Measurements from ENCODE around the gene RAN.
"Not testable (repeated sequence)": the region's sequence is repeated elsewhere in the genome, so short reads cannot be mapped to it uniquely, and the experiment has no call there.

Gene RAN

GRCh38 chr12:130878193-130879185 is 6.6 kb downstream of the RAN start:
- no peak for DNase-seq

- no peak for DNase-seq
Measured at GRCh38 chr12:130879212-130879686, 7.4 kb downstream of the RAN start.

DNA sequence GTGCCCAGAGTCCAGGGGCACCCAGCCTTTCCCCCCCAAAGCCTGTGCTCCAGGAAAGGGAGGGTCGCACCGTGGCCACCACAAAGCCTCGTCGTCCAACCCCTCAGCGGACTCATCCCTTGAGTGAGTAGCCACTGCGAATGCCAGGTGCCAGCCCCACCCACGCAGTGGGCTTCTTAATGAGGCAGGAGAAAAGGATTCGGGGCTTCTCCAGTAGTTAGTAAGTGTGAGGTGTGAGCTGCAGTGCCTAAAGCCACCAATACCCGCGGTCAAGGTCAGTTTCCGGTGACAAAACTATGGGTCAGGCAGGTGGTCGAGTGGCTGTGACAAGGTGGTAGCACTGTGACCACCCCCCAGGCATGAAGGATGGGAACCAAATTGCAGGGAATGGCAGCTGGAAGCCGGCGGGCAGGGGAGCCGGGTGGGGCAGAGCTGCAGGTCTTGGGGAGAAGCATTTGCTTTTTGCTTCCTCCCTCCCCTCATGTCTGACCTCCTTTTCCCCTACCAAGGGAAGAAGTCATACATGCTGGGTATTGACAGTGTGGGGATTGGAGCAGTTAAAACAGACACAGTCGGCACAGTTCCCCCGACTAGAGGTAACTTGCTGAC is 8.0 kb downstream of the RAN start:
- DNase-seq, result no peak

DNA sequence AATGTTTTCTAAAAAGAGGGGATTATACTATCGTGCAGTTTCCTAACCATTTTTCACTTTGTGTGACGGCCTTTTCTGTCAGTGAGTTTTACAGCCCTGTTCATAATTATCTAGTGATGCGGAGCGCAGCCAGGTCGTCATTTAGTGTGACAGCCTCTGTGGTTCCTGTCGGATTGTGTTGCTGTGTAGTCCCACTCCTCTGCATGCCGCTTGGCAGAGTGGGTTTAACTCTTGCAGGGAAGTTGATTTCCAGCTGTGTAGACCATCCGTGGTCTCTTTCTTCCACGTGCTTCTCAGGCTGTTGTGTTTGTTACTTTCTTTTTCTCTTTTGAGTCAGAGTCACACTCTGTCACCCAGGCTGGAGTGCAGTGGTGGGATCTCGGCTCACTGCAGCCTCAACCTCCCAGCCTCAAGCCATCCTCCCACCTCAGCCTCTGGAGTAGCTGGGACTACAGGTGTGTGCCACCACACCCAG is 8.6 kb downstream of the RAN start:
- no peak for DNase-seq

- no peak for DNase-seq
Measured at GRCh38 chr12:130881046-130881445, 9.2 kb downstream of the RAN start.

- DNase-seq, result no peak
Measured at GRCh38 chr12:130881548-130881947, 9.7 kb downstream of the RAN start.

DNA sequence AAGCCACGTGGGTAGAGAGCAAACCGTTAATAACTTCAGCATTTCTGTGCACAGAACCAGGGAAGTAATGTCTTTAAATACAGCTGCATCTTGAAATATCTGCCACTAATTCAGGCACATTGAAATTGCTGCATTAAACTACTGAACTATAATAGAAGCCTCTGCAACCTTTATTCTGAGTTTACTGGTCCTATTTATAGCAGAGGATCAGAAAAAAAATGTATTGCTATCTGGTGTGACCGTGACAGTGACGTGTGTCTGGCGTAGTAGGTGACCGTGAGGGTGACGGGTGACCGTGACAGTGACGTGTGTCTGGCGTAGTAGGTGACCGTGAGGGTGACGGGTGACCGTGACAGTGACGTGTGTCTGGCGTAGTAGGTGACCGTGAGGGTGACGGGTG is 15.3 kb downstream of the RAN start:
- not testable (repeated sequence) for DNase-seq

- DNase-seq, result no peak
Measured at GRCh38 chr12:130904064-130904463, 32.2 kb downstream of the RAN start.

DNA sequence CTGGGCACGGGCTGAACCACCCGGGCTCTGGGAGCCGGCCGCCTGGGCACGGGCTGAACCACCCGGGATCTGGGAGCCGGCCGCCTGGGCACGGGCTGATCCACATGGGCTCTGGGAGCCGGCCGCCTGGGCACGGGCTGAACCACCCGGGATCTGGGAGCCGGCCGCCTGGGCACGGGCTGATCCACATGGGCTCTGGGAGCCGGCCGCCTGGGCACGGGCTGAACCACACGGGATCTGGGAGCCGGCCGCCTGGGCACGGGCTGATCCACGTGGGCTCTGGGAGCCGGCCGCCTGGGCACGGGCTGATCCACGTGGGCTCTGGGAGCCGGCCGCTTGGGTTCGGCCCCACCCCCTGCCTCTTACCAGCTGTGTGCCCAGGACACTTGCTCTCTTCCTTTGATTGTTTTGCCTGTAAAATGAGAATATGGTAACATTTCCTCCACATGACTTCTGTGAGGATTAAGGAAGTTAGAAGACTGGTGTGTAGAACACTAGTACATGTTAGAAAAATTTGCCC is 33.1 kb downstream of the RAN start:
- not testable (repeated sequence) for DNase-seq

- DNase-seq, result no peak
Measured at GRCh38 chr12:130909111-130909510, 37.2 kb downstream of the RAN start.

DNA sequence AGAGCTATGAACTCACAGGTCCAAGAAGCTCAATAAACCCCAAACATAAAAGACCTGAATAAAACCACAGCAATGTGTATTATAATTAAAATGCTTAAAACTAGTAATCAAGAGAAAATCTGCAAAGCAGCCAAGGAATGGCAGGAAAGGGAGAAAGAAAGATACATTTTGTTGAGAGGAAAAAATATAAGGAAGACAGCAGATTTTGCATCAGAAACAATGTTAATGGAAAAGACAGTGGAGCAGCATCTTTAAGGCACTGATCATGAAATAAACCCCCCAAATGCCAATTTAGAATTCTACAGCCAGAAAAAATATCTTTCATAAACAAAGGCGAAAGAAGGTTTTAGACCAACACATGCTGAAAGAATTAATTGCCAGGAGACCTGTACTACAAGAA is 39.3 kb downstream of the RAN start:
- DNase-seq, result no peak

- no peak for DNase-seq
Measured at GRCh38 chr12:130911933-130912332, 40.1 kb downstream of the RAN start.

DNA sequence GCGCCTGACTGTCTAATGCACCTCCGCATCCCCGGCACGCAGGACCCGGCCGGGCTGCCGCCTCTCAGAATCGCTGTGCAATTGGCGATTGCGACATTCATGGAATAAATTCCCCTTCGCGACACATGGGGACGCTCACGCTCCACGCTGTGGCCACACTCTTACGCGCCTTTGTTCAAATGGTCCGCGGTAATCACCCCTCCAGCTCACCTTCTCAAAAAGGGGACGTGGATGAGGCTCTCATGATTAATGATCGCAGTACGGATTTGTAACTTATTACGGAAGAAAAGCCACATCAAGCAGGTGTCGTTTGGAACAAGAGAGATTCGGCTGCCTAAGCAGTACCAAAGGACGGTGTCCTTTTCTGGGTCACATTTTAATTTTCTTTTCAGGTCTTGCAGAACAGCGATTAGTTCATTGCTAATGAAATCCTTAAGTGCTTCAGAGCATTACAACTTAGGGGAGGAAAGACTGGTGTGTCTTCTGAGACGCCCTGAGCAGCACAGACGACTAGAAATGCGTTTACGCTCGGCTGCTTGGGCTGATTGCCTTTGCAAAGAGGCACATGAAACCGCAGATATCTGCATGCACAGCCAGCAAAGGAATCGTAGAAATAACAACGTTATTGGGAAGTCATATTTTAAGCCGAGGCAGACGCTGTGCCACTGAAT is 44.5 kb downstream of the RAN start:
- DNase-seq, result peak in 12 of 14 donors; percentile 5 to 60 (median 15)

DNA sequence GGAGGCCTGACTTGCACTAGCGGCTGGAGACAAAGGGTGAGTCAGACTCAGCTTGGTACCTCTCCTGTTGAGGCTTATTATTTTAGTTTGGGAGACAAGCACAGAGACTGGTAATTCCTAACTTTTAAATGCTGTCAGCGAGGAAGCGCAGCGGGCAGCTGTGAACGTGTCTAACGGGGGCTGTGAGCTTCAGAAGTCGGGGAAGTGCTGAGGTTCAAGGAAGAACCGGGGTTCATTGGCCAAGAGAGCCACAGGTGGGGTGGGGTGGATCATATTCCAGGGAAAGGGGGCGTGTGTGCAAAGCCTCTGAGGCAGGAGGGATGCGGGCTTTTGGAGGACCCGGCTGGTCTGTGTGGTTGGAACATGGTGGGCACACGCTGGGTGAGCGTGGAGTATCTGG is 45.7 kb downstream of the RAN start:
- no peak for DNase-seq

DNA sequence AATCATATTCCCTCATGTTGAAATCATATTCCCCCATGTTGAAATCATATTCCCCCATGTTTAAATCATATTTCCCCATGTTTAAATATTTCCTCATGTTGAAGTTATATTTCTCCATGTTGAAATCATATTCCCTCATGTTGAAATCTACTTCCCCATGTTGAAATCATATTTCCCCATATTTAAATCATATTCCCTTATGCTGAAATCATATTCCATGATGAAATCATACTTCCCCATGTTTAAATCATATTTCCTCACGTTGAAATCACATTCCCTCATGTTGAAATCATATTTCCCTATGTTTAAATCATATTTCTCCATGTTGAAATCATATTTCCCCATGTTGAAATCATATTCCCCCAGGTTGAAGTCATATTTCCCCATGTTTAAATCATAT is 47.2 kb downstream of the RAN start:
- DNase-seq, result no peak

- DNase-seq, result no peak
Measured at GRCh38 chr12:130920119-130920703, 48.3 kb downstream of the RAN start.

DNA sequence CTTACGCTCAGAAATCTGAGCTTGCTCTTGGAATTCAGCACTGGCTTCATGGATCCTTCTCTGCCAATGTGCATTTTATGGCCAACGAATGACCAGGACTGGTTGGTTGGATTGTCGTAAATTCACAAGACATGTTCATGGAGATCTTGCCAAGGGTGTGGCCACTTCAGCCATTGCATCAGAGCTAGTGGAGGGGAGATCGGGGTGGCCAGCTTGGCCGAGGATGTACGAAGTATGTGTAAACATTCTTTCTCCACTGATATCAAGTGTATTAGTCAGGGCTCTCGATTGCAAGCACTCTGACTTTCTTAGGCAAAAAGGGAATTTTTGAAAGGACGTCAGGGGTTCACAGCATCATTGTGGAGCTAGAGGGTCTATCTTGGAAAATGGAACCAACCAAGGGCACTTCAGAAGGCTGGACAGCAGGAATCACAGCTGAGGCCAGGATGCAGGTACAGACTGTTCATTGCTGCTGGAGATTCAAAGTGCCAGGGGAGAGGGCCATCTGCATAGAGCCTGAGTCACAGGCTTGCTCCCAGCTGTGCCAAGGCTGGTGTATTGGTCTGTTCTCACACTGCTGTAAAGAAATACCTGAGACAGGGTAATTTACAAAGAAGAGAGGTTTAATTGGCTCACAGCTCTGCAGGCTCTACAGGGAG is 49.0 kb downstream of the RAN start:
- no peak for DNase-seq

GRCh38 chr12:130922511-130922953 is 50.7 kb downstream of the RAN start:
- DNase-seq, result no peak

DNA sequence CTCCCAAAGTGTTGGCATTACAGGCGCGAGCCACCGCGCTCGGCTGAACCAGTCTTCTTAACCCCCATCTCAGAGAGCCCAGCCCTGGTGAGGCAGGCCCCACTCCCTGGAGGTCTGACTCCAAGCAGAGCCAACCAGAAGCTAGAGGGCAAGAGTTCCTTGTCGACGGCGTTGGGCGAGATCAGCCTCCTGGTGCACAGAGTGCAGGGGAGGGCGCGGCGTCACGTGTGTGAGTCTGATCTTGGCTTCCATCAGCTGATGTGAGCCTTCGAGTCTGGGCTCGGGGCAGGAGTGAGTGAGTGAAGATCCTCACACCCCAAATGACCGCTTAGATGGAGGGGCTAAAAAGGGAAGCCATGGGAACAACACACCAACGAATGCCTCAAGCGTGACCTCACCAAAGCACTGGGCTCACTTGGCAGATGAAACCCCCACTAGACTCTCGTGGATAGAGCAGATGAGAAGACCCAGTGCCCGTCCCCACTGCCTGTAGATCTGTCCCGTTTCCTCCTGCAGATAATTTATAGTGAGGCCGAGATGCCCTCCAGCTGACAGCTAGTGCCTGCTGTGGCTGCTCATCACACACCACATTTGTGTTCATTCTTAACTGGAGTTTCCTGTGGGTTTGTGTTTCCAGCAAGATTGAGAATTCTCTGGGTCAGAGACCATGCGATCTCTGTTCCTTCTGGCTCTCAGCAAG is 53.2 kb downstream of the RAN start:
- no peak for DNase-seq

DNA sequence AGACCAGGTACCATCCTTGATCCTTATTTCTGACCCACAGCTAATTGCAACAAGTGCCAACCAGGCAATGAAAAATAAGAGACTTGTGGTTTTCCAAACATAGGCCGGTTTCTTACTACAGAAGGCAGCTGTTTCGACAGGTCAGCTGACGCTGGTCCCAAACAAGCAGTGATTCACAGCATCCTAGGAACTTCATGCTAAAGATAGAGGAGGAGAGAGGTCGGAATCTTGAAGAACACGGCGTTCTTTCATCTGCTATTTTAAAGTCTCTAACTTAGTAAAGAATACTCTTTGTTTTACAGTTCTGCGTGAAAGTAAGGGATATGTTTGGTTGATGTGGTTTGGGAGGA is 53.8 kb downstream of the RAN start:
- DNase-seq, result peak in 4 of 14 donors; percentile 3 to 25 (median 12)

All from C1 segment of cervical spinal cord (tissue), 14 donors.